Osteocyte (in vitro differentiated cells): ENCODE data around the gene IL22RA2. TPM values are rescaled to one million over a fixed set of nuclear protein-coding genes. Genes with fewer than 3 reads are reported as not detected.

Source experiments
- DNase-seq: peaks from one replicate; pipeline ENCODE4 v3.0.0; 2021; ENCODE audit warnings: mixed read lengths; ENCODE audit not compliant: unreplicated experiment; ENCODE audit errors: extremely low spot score
- H3K27ac Mint-ChIP-seq: one replicate; pipeline ENCODE4 v1.8.0; 2021; ENCODE audit warnings: mild to moderate bottlenecking, mixed read lengths; ENCODE audit not compliant: unreplicated experiment
- H3K27me3 Mint-ChIP-seq: one replicate; pipeline ENCODE4 v1.8.0; 2021; ENCODE audit warnings: mixed read lengths; ENCODE audit not compliant: unreplicated experiment
- H3K36me3 Mint-ChIP-seq: one replicate; pipeline ENCODE4 v1.8.0; 2021; ENCODE audit warnings: mixed read lengths; ENCODE audit not compliant: unreplicated experiment
- H3K4me1 Mint-ChIP-seq: one replicate; pipeline ENCODE4 v1.8.0; 2021; ENCODE audit warnings: mixed read lengths; ENCODE audit not compliant: unreplicated experiment
- H3K4me3 Mint-ChIP-seq: one replicate; pipeline ENCODE4 v1.8.0; 2021; ENCODE audit warnings: mild to moderate bottlenecking, moderate library complexity, mixed read lengths; ENCODE audit not compliant: unreplicated experiment
- H3K9me3 Mint-ChIP-seq: one replicate; pipeline ENCODE4 v1.8.0; 2021; ENCODE audit warnings: mixed read lengths; ENCODE audit not compliant: unreplicated experiment
- total RNA-seq: library from RNA; stranded (reverse); gene quantifications from 2 replicates; pipeline ENCODE4 v1.2.1, GENCODE V29; 2021
- TF ChIP-seq, protein P1 (sequence below): fragments of 200-600 bp; sonication (generic); IDR thresholded peaks from 2 replicates; pipeline ENCODE4 v1.5.0; 2021; ENCODE audit warnings: antibody characterized with exemption, mild to moderate bottlenecking, moderate library complexity

The IL22RA2 gene
- total RNA-seq, 1 donor from 2014 or later = not detected

DNA sequence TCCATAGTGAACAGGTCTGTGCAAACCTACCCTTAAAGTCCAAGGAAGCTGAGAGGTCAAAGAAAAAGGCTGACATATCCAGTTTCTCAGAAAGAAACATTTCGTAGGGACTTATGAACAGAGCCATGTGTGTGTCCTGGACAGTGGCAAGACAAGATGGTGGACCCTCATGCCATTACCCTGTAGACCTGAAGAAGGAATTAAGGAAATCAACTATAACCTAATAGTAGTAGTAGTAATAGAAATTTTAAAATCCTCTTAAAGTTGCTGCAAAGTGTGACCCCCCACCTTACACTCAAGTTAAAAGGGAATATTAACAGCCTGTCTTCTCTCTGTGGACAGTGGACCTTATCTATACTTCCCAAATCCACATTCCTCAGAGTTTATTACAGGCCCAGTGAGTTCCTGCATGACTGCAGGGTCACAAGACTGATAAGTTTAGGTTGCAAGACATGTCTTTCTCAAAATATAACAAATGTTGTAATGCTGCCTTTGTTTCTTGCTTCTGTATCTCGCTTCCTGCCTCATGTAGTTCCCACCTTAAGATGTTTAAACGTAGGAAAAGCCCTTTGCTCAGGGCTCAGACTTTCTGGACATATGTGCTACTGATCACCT, 10.6 kb downstream of the IL22RA2 start:
- TF ChIP-seq, protein P1, sequence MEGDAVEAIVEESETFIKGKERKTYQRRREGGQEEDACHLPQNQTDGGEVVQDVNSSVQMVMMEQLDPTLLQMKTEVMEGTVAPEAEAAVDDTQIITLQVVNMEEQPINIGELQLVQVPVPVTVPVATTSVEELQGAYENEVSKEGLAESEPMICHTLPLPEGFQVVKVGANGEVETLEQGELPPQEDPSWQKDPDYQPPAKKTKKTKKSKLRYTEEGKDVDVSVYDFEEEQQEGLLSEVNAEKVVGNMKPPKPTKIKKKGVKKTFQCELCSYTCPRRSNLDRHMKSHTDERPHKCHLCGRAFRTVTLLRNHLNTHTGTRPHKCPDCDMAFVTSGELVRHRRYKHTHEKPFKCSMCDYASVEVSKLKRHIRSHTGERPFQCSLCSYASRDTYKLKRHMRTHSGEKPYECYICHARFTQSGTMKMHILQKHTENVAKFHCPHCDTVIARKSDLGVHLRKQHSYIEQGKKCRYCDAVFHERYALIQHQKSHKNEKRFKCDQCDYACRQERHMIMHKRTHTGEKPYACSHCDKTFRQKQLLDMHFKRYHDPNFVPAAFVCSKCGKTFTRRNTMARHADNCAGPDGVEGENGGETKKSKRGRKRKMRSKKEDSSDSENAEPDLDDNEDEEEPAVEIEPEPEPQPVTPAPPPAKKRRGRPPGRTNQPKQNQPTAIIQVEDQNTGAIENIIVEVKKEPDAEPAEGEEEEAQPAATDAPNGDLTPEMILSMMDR = no peak
- no peak for DNase-seq
- no peak overlapping the region for H3K4me3 Mint-ChIP-seq
- no peaks in the 10 kb centered on the region for H3K9me3 Mint-ChIP-seq
- no peaks in the 10 kb centered on the region for H3K36me3 Mint-ChIP-seq
- no peaks in the 10 kb centered on the region for H3K27me3 Mint-ChIP-seq
- peaks cover 3% of the 10 kb centered on the region for H3K4me1 Mint-ChIP-seq
- no peak overlapping the region for H3K27ac Mint-ChIP-seq

DNA sequence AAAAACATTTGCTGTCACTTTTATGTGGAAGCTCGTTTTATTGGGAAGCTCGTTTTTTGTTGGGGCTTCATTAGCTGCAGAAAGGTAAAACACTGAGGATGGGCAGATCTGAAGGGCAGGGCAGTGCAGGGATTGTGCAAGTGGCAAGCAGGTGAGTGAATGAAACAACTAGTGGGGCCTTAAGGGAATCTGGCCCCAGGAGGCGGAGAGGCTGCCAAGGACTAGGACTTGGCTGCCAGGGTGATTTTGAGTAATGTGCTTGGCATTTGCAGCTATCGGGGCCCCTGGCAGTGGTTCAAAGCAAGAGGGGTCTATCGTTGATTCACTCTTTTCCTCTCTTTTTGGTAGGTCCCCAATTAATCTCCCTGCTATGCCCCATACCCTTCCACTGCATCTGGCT, 11.5 kb downstream of the IL22RA2 start:
- H3K27ac Mint-ChIP-seq = no peak overlapping the region

DNA sequence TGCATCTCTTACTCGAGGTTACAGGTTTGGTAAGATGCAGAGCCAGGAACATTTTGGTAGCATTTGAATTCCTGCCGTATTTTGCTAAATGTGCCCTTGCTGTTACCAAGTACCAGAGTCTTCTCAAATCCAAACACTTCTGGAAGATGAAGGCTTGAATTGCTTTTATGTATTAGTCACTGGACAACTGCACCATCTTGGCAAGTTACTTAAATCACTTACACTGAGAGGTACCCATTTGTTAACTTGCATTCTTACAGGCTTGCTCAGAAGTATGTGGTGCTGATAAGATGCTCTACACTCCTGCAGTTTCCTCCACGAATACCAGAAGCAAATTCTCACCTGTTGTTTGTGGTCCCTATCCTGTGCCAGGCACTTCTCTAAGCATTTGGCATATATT, 12.7 kb downstream of the IL22RA2 start:
- no peaks in the 10 kb centered on the region for H3K36me3 Mint-ChIP-seq
- TF ChIP-seq, protein P1 = no peak
- no peaks in the 10 kb centered on the region for H3K9me3 Mint-ChIP-seq
- peaks cover 3% of the 10 kb centered on the region for H3K27me3 Mint-ChIP-seq
- DNase-seq = no peak
- no peak overlapping the region for H3K27ac Mint-ChIP-seq
- no peak overlapping the region for H3K4me3 Mint-ChIP-seq
- H3K4me1 Mint-ChIP-seq = peaks cover 3% of the 10 kb centered on the region

More for the DNA sequence above, 11.5 kb downstream of the IL22RA2 start:
- DNase-seq = no peak
- Mint-ChIP-seq H3K36me3 (no peaks in the 10 kb centered on the region), H3K4me1 (peaks cover 3% of the 10 kb centered on the region), H3K27me3 (no peaks in the 10 kb centered on the region), H3K9me3 (no peaks in the 10 kb centered on the region), H3K4me3 (no peak overlapping the region)
- TF ChIP-seq, protein P1 = no peak

DNA sequence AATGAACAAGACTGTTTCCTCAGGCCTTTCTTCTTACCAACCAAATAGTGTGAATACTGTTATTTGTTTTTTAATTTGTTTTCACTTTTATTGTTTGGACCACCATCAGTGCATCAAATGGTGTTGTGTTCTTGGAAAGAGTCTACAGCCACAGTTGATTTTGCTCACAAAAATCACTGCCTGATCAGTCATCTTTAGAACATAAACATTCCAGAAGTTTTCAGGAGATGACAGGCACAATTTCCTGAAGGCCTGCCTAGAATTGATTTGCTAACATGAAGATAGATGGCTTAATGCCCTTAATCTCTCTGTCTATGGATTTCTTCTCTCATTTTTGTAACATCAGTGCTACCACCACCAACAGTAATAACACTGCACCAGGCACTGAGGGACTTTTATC, 13.5 kb downstream of the IL22RA2 start:
- DNase-seq = no peak
- Mint-ChIP-seq H3K9me3 (no peaks in the 10 kb centered on the region), H3K27ac (no peak overlapping the region), H3K4me3 (no peak overlapping the region), H3K4me1 (peaks cover 3% of the 10 kb centered on the region), H3K36me3 (no peaks in the 10 kb centered on the region), H3K27me3 (peaks cover 4% of the 10 kb centered on the region)
- TF ChIP-seq, protein P1 = no peak

DNA sequence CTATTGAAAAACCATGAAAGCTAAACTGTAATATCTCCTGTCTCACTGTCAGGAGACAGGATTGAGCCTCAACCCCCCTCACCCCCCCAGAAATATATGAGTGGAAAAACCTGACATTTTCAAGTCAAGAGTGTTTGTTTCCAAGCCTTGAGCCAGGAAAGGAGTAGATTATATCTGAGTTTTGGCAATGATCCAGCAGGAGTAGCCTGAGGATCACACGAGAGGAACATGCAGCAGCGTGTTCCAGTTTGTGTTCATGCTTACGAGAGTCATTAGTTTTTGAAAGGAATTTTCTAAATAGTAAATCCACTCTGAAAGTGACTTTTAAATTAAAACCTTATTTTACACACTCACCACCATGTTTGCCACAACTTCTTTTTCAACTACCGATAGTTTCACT, 15.8 kb downstream of the IL22RA2 start:
- H3K9me3 Mint-ChIP-seq = no peaks in the 10 kb centered on the region
- no peak overlapping the region for H3K27ac Mint-ChIP-seq
- H3K36me3 Mint-ChIP-seq = no peaks in the 10 kb centered on the region
- no peak for DNase-seq
- peaks cover 4% of the 10 kb centered on the region for H3K27me3 Mint-ChIP-seq
- TF ChIP-seq, protein P1 = no peak
- H3K4me1 Mint-ChIP-seq = peaks cover 3% of the 10 kb centered on the region
- H3K4me3 Mint-ChIP-seq = no peak overlapping the region
